Astrocyte (in vitro differentiated cells and primary cell): ENCODE results near the gene CCRL2. TPM values are rescaled to one million over a fixed set of nuclear protein-coding genes. Genes with fewer than 3 reads are reported as not detected.

Experiments used
- DNase-seq: peaks from one replicate; pipeline ENCODE4 v3.0.0-alpha.2; 2010; ENCODE audit warnings: low read depth
- FAIRE-seq: peaks from 2 replicates; lab custom pipeline; 2011; peaks lifted over from hg19 to GRCh38; lab: Jason Lieb, UNC
- H2AFZ ChIP-seq: 2 replicates; pipeline ENCODE4 v1.6.0; 2012; ENCODE audit warnings: low read depth, low read length, inconsistent platforms
- H3K27ac ChIP-seq: 2 replicates; pipeline ENCODE4 v1.5.1; 2011; ENCODE audit warnings: low read depth, low read length, inconsistent platforms
- H3K27me3 ChIP-seq: 2 replicates; pipeline ENCODE4 v1.6.0; 2011; ENCODE audit warnings: low read length, inconsistent platforms; ENCODE audit not compliant: insufficient read depth
- H3K36me3 ChIP-seq: 2 replicates; pipeline ENCODE4 v1.5.1; 2011; ENCODE audit warnings: low read length, inconsistent platforms; ENCODE audit not compliant: insufficient read depth
- H3K4me1 ChIP-seq: 2 replicates; pipeline ENCODE4 v1.5.1; 2011; ENCODE audit warnings: low read length, inconsistent platforms; ENCODE audit not compliant: insufficient read depth
- H3K4me2 ChIP-seq: 2 replicates; pipeline ENCODE4 v1.6.0; 2012; ENCODE audit warnings: low read length, inconsistent platforms
- H3K4me3 ChIP-seq: 2 replicates; pipeline ENCODE4 v1.5.1; 2011; ENCODE audit warnings: low read depth, mild to moderate bottlenecking, low read length, inconsistent platforms; ENCODE audit not compliant: insufficient read depth
- H3K79me2 ChIP-seq: 2 replicates; pipeline ENCODE4 v1.6.0; 2012; ENCODE audit warnings: mild to moderate bottlenecking, low read length, inconsistent platforms; ENCODE audit not compliant: insufficient read depth
- H3K9ac ChIP-seq: 2 replicates; pipeline ENCODE4 v1.6.0; 2012; ENCODE audit warnings: mild to moderate bottlenecking, low read length, inconsistent platforms
- H3K9me3 ChIP-seq: 2 replicates; pipeline ENCODE4 v1.5.1; 2012; ENCODE audit warnings: low read depth, mild to moderate bottlenecking, low read length, inconsistent platforms; ENCODE audit not compliant: insufficient read depth
- H4K20me1 ChIP-seq: 2 replicates; pipeline ENCODE4 v1.6.0; 2012; ENCODE audit warnings: low read length, inconsistent platforms; ENCODE audit not compliant: insufficient read depth
- H3K27ac Mint-ChIP-seq: one replicate; pipeline ENCODE4 v1.8.0; 2021; ENCODE audit warnings: mild to moderate bottlenecking, mixed read lengths; ENCODE audit not compliant: unreplicated experiment
- H3K27me3 Mint-ChIP-seq: one replicate; pipeline ENCODE4 v1.8.0; 2021; ENCODE audit warnings: low read depth, mixed read lengths; ENCODE audit not compliant: unreplicated experiment
- H3K36me3 Mint-ChIP-seq: one replicate; pipeline ENCODE4 v1.8.0; 2021; ENCODE audit warnings: low read depth, mixed read lengths; ENCODE audit not compliant: unreplicated experiment
- H3K4me1 Mint-ChIP-seq: one replicate; pipeline ENCODE4 v1.8.0; 2021; ENCODE audit warnings: low read depth, mixed read lengths; ENCODE audit not compliant: unreplicated experiment
- H3K4me3 Mint-ChIP-seq: one replicate; pipeline ENCODE4 v1.8.0; 2021; ENCODE audit warnings: mild to moderate bottlenecking, moderate library complexity, mixed read lengths; ENCODE audit not compliant: unreplicated experiment
- H3K9me3 Mint-ChIP-seq: one replicate; pipeline ENCODE4 v1.8.0; 2021; ENCODE audit warnings: mild to moderate bottlenecking, mixed read lengths; ENCODE audit not compliant: unreplicated experiment
- CTCF ChIP-seq: IDR thresholded peaks from 2 replicates; pipeline ENCODE4 v1.5.1; 2011; ENCODE audit warnings: low read depth, mild to moderate bottlenecking, inconsistent platforms, low read length, moderate library complexity; ENCODE audit not compliant: insufficient read depth
- EZH2 ChIP-seq: IDR thresholded peaks from 2 replicates; pipeline ENCODE4 v1.6.1; 2012; ENCODE audit warnings: mild to moderate bottlenecking, low read length, inconsistent platforms; ENCODE audit not compliant: insufficient read depth
- total RNA-seq: library from RNA; stranded (reverse); gene quantifications from 2 replicates; pipeline ENCODE4 v1.2.1, GENCODE V29; 2021

CCRL2 gene
- total RNA-seq, 1 donor from 2014 or later = not detected

GRCh38 chr3:46374755-46375154 is 32.3 kb upstream of the CCRL2 start:
- H3K4me1 Mint-ChIP-seq = peaks cover 4% of the 10 kb centered on the region

DNA sequence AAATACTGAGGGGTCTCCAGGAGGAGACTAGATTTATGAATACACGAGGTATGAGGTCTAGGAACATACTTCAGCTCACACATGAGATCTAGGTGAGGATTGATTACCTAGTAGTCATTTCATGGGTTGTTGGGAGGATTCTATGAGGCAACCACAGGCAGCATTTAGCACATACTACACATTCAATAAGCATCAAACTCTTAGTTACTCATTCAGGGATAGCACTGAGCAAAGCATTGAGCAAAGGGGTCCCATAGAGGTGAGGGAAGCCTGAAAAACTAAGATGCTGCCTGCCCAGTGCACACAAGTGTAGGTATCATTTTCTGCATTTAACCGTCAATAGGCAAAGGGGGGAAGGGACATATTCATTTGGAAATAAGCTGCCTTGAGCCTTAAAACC is 31.8 kb upstream of the CCRL2 start:
- no peaks in the 10 kb centered on the region for H3K36me3 Mint-ChIP-seq
- no peak for FAIRE-seq
- H3K9me3 ChIP-seq = no peaks in the 10 kb centered on the region
- peaks cover 50% of the 10 kb centered on the region for H3K27me3 ChIP-seq
- peaks cover 4% of the 10 kb centered on the region for H3K4me1 Mint-ChIP-seq
- H3K4me3 Mint-ChIP-seq = no peak overlapping the region
- no peaks in the 10 kb centered on the region for H3K4me1 ChIP-seq
- H3K79me2 ChIP-seq = no peaks in the 10 kb centered on the region
- no peak overlapping the region for H3K4me3 ChIP-seq
- no peak for DNase-seq
- no peaks in the 10 kb centered on the region for H3K36me3 ChIP-seq
- H3K27ac ChIP-seq = no peak overlapping the region
- H3K27me3 Mint-ChIP-seq = peaks cover 29% of the 10 kb centered on the region
- TF ChIP-seq CTCF = no peak
- no peak for TF ChIP-seq EZH2
- H3K9ac ChIP-seq = no peak overlapping the region
- H4K20me1 ChIP-seq = no peaks in the 10 kb centered on the region
- H3K4me2 ChIP-seq = no peak overlapping the region
- H2AFZ ChIP-seq = no peak overlapping the region
- H3K27ac Mint-ChIP-seq = no peak overlapping the region
- no peaks in the 10 kb centered on the region for H3K9me3 Mint-ChIP-seq

More at GRCh38 chr3:46374755-46375154, 32.3 kb upstream of the CCRL2 start:
- no peaks in the 10 kb centered on the region for H3K79me2 ChIP-seq
- H4K20me1 ChIP-seq = no peaks in the 10 kb centered on the region
- no peaks in the 10 kb centered on the region for H3K4me1 ChIP-seq
- Mint-ChIP-seq H3K27ac (no peak overlapping the region), H3K4me3 (no peak overlapping the region), H3K9me3 (no peaks in the 10 kb centered on the region), H3K36me3 (no peaks in the 10 kb centered on the region), H3K27me3 (peaks cover 32% of the 10 kb centered on the region)
- no peak overlapping the region for H3K4me3 ChIP-seq
- H2AFZ ChIP-seq = no peak overlapping the region
- FAIRE-seq (no peak), DNase-seq (no peak)
- H3K27ac ChIP-seq = no peak overlapping the region
- no peaks in the 10 kb centered on the region for H3K9me3 ChIP-seq
- H3K4me2 ChIP-seq = no peak overlapping the region
- peaks cover 51% of the 10 kb centered on the region for H3K27me3 ChIP-seq
- H3K9ac ChIP-seq = no peak overlapping the region
- no peaks in the 10 kb centered on the region for H3K36me3 ChIP-seq
- TF ChIP-seq EZH2 (no peak), CTCF (no peak)

DNA sequence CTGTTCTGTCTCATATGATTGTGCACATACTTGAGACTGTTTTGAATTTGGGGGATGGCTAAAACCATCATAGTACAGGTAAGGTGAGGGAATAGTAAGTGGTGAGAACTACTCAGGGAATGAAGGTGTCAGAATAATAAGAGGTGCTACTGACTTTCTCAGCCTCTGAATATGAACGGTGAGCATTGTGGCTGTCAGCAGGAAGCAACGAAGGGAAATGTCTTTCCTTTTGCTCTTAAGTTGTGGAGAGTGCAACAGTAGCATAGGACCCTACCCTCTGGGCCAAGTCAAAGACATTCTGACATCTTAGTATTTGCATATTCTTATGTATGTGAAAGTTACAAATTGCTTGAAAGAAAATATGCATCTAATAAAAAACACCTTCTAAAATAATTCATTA is 31.2 kb upstream of the CCRL2 start:
- Histone ChIP-seq H3K4me1 (no peaks in the 10 kb centered on the region), H2AFZ (no peak overlapping the region), H4K20me1 (no peaks in the 10 kb centered on the region), H3K9ac (no peak overlapping the region), H3K36me3 (no peaks in the 10 kb centered on the region), H3K79me2 (no peaks in the 10 kb centered on the region), H3K4me2 (no peak overlapping the region), H3K9me3 (no peaks in the 10 kb centered on the region), H3K27ac (no peak overlapping the region), H3K27me3 (peaks cover 50% of the 10 kb centered on the region), H3K4me3 (no peak overlapping the region)
- FAIRE-seq = no peak
- no peaks in the 10 kb centered on the region for H3K36me3 Mint-ChIP-seq
- no peak overlapping the region for H3K27ac Mint-ChIP-seq
- DNase-seq = no peak
- H3K9me3 Mint-ChIP-seq = no peaks in the 10 kb centered on the region
- H3K4me1 Mint-ChIP-seq = peaks cover 5% of the 10 kb centered on the region
- peaks cover 30% of the 10 kb centered on the region for H3K27me3 Mint-ChIP-seq
- no peak overlapping the region for H3K4me3 Mint-ChIP-seq
- TF ChIP-seq CTCF = no peak
- no peak for TF ChIP-seq EZH2
